Transverse colon (tissue), 1 donor: ENCODE data around the gene UQCRHL.

Experiments
- EP300 ChIP-seq: sonication (generic); formaldehyde crosslinking; IDR thresholded peaks from one replicate; pipeline ENCODE4 v1.6.1; 2017; ENCODE audit warnings: antibody characterized with exemption, low read depth
- POLR2A ChIP-seq: fragments of 450-650 bp; IDR thresholded peaks from one replicate; pipeline ENCODE4 v1.6.1; 2016; ENCODE audit warnings: antibody characterized with exemption, mild to moderate bottlenecking, moderate library complexity

GRCh38 chr1:15825800-15826199, 18.4 kb upstream of the UQCRHL start:
- TF ChIP-seq EP300 (no peak), POLR2A (no peak)
